GM21619 (cell line): ENCODE data around the gene DUSP15.

ENCODE experiments used
- ATAC-seq: cut with Tn5 transposase; IDR thresholded peaks from one replicate; pipeline ENCODE4 v1.9.1; 2021; ENCODE audit not compliant: unreplicated experiment

Gene DUSP15

GRCh38 chr20:31894980-31895675 lies 24.8 kb upstream of the DUSP15 start:
- ATAC-seq, result peak; percentile 98

GRCh38 chr20:31890646-31891045 lies 20.3 kb upstream of the DUSP15 start:
- no peak for ATAC-seq

GRCh38 chr20:31883829-31884228 lies 13.5 kb upstream of the DUSP15 start:
- ATAC-seq, result no peak

- no peak for ATAC-seq
Observed at GRCh38 chr20:31881945-31882344, 11.6 kb upstream of the DUSP15 start.

GRCh38 chr20:31879143-31879987 lies 9.0 kb upstream of the DUSP15 start:
- ATAC-seq, result peak; percentile 76

- ATAC-seq, result no peak
Observed at GRCh38 chr20:31877684-31878083, 7.4 kb upstream of the DUSP15 start.

- ATAC-seq, result no peak
Observed at GRCh38 chr20:31875671-31876070, 5.3 kb upstream of the DUSP15 start.

- ATAC-seq, result no peak
Observed at GRCh38 chr20:31872406-31872805, 2.1 kb upstream of the DUSP15 start.

- no peak for ATAC-seq
Observed at GRCh38 chr20:31871618-31871954, 1.3 kb upstream of the DUSP15 start.

GRCh38 chr20:31870726-31871617 lies 645 bp upstream of the DUSP15 start:
- ATAC-seq, result no peak

- no peak for ATAC-seq
Observed at GRCh38 chr20:31869673-31869941, 720 bp downstream of the DUSP15 start.

- no peak for ATAC-seq
Observed at GRCh38 chr20:31868853-31869672, 1.3 kb downstream of the DUSP15 start.

GRCh38 chr20:31866221-31866620 lies 4.1 kb downstream of the DUSP15 start:
- no peak for ATAC-seq

- ATAC-seq, result no peak
Observed at GRCh38 chr20:31864521-31865400, 5.6 kb downstream of the DUSP15 start.

GRCh38 chr20:31863296-31864085 lies 6.8 kb downstream of the DUSP15 start:
- ATAC-seq, result no peak

GRCh38 chr20:31862506-31862905 lies 7.8 kb downstream of the DUSP15 start:
- no peak for ATAC-seq

- ATAC-seq, result no peak
Observed at GRCh38 chr20:31862157-31862470, 8.2 kb downstream of the DUSP15 start.

- no peak for ATAC-seq
Observed at GRCh38 chr20:31861385-31862156, 8.8 kb downstream of the DUSP15 start.

- ATAC-seq, result no peak
Observed at GRCh38 chr20:31861135-31861384, 9.3 kb downstream of the DUSP15 start.
